PC-9 (cell line): ENCODE data around the gene MAP2K1.

Source experiments
- EZH2 ChIP-seq: fragments of 200-600 bp; sonication (generic); IDR thresholded peaks from 2 replicates; pipeline ENCODE4 v1.8.0; 2017; ENCODE audit warnings: antibody characterized with exemption, low read depth
- TF ChIP-seq, protein P1 (sequence below): fragments of 200-600 bp; sonication (generic); conservative IDR thresholded peaks from 2 replicates; pipeline ENCODE4 v1.6.1; 2017; ENCODE audit warnings: mixed run types, antibody characterized with exemption, mild to moderate bottlenecking, moderate library complexity

GRCh38 chr15:66524838-66525237 lies 138.1 kb downstream of the MAP2K1 start:
- TF ChIP-seq, protein P1, sequence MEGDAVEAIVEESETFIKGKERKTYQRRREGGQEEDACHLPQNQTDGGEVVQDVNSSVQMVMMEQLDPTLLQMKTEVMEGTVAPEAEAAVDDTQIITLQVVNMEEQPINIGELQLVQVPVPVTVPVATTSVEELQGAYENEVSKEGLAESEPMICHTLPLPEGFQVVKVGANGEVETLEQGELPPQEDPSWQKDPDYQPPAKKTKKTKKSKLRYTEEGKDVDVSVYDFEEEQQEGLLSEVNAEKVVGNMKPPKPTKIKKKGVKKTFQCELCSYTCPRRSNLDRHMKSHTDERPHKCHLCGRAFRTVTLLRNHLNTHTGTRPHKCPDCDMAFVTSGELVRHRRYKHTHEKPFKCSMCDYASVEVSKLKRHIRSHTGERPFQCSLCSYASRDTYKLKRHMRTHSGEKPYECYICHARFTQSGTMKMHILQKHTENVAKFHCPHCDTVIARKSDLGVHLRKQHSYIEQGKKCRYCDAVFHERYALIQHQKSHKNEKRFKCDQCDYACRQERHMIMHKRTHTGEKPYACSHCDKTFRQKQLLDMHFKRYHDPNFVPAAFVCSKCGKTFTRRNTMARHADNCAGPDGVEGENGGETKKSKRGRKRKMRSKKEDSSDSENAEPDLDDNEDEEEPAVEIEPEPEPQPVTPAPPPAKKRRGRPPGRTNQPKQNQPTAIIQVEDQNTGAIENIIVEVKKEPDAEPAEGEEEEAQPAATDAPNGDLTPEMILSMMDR: no peak
- TF ChIP-seq EZH2: no peak
